ENCODE data around the gene SH3GL2. TPM values are rescaled to one million over a fixed set of nuclear protein-coding genes. Genes with fewer than 3 reads are reported as not detected.

The SH3GL2 gene
- total RNA-seq, 1 experiment from 2014 or later: 1.1 TPM

GRCh38 chr9:17824616-17825264, 245.9 kb downstream of the SH3GL2 start:
- H3K4me3 Mint-ChIP-seq (ENCODE audit: low read depth, unreplicated experiment): no peak overlapping the region

GRCh38 chr9:17825265-17825659, 246.4 kb downstream of the SH3GL2 start:
- H3K27me3 Mint-ChIP-seq (ENCODE audit: unreplicated experiment): no peaks in the 10 kb centered on the region
- BruUV-seq (replicated peaks): no TSS peak
- H3K4me1 Mint-ChIP-seq (ENCODE audit: low read depth, unreplicated experiment): peaks cover 15% of the 10 kb centered on the region
- TF ChIP-seq CTCF (IDR thresholded peaks at IDR 0.05; ENCODE audit: unreplicated experiment): no peak
- no peak overlapping the region for H3K4me3 Mint-ChIP-seq (ENCODE audit: low read depth, unreplicated experiment)
- no peak overlapping the region for H3K27ac Mint-ChIP-seq (ENCODE audit: unreplicated experiment)
- no peaks in the 10 kb centered on the region for H3K36me3 Mint-ChIP-seq (ENCODE audit: insufficient read depth, unreplicated experiment)
- intact Hi-C loops (cut with micrococcal nuclease; ENCODE audit: unreplicated experiment): no loop called here
- CTCF ChIA-PET: interaction anchor here (1.1 kb wide), 1 partner anchor 388 kb away, joined by 3 read pairs; no protein-coding TSS in a partner anchor
- no peak for DNase-seq
- no peaks in the 10 kb centered on the region for H3K9me3 Mint-ChIP-seq (ENCODE audit: low read depth, unreplicated experiment)

More at GRCh38 chr9:17824616-17825264, 245.9 kb downstream of the SH3GL2 start:
- CTCF ChIA-PET: interaction anchor here (1.1 kb wide), 1 partner anchor 389 kb away, joined by 3 read pairs; no protein-coding TSS in a partner anchor
- TF ChIP-seq CTCF (IDR thresholded peaks at IDR 0.05; ENCODE audit: unreplicated experiment): no peak
- DNase-seq: no peak
- no peaks in the 10 kb centered on the region for H3K36me3 Mint-ChIP-seq (ENCODE audit: insufficient read depth, unreplicated experiment)
- intact Hi-C loops (cut with micrococcal nuclease; ENCODE audit: unreplicated experiment): no loop called here
- H3K27ac Mint-ChIP-seq (ENCODE audit: unreplicated experiment): no peak overlapping the region
- BruUV-seq (replicated peaks): no TSS peak
- H3K9me3 Mint-ChIP-seq (ENCODE audit: low read depth, unreplicated experiment): no peaks in the 10 kb centered on the region
- H3K4me1 Mint-ChIP-seq (ENCODE audit: low read depth, unreplicated experiment): peaks cover 15% of the 10 kb centered on the region
- no peaks in the 10 kb centered on the region for H3K27me3 Mint-ChIP-seq (ENCODE audit: unreplicated experiment)

GRCh38 chr9:17829064-17829463, 250.2 kb downstream of the SH3GL2 start:
- H3K4me3 Mint-ChIP-seq (ENCODE audit: low read depth, unreplicated experiment): no peak overlapping the region
- DNase-seq: no peak
- no peaks in the 10 kb centered on the region for H3K9me3 Mint-ChIP-seq (ENCODE audit: low read depth, unreplicated experiment)
- no peaks in the 10 kb centered on the region for H3K36me3 Mint-ChIP-seq (ENCODE audit: insufficient read depth, unreplicated experiment)
- no peak overlapping the region for H3K27ac Mint-ChIP-seq (ENCODE audit: unreplicated experiment)
- BruUV-seq (replicated peaks): no TSS peak
- CTCF ChIA-PET: no interaction called here
- intact Hi-C loops (cut with micrococcal nuclease; ENCODE audit: unreplicated experiment): no loop called here
- H3K4me1 Mint-ChIP-seq (ENCODE audit: low read depth, unreplicated experiment): peaks cover 15% of the 10 kb centered on the region
- H3K27me3 Mint-ChIP-seq (ENCODE audit: unreplicated experiment): no peaks in the 10 kb centered on the region
- no peak for TF ChIP-seq CTCF (IDR thresholded peaks at IDR 0.05; ENCODE audit: unreplicated experiment)

- H3K4me3 Mint-ChIP-seq (ENCODE audit: low read depth, unreplicated experiment): no peak overlapping the region
- no TSS peak for BruUV-seq (replicated peaks)
These were observed 251.0 kb downstream of the SH3GL2 start for GRCh38 chr9:17829812-17830385.

More at GRCh38 chr9:17829812-17830385, 251.0 kb downstream of the SH3GL2 start:
- Mint-ChIP-seq H3K36me3 (ENCODE audit: insufficient read depth, unreplicated experiment) (no peaks in the 10 kb centered on the region), H3K4me1 (ENCODE audit: low read depth, unreplicated experiment) (peaks cover 7% of the 10 kb centered on the region), H3K27me3 (ENCODE audit: unreplicated experiment) (no peaks in the 10 kb centered on the region), H3K9me3 (ENCODE audit: low read depth, unreplicated experiment) (no peaks in the 10 kb centered on the region), H3K27ac (ENCODE audit: unreplicated experiment) (no peak overlapping the region)
- CTCF ChIA-PET: no interaction called here
- intact Hi-C loops (cut with micrococcal nuclease; ENCODE audit: unreplicated experiment): no loop called here
- DNase-seq: no peak
- TF ChIP-seq CTCF (IDR thresholded peaks at IDR 0.05; ENCODE audit: unreplicated experiment): no peak
